Stimulated activated CD4-positive, alpha-beta T cell treated with anti-CD3 and anti-CD28 coated beads, Interleukin-12 subunit alpha, Interleukin-12 subunit beta, amount 100 ng/mL, for 4 hours (primary cell): ENCODE measurements around the gene LDLRAD1.
"Not testable (repeated sequence)": the region's sequence is repeated elsewhere in the genome, so short reads cannot be mapped to it uniquely, and the experiment has no call there.

Experiments
- DNase-seq: peaks from one replicate; pipeline ENCODE4 v3.0.0-alpha.2; 2020

Gene LDLRAD1

GRCh38 chr1:54016343-54017282 is 1.4 kb downstream of the LDLRAD1 start:
- no peak for DNase-seq

- DNase-seq = no peak
Observed at GRCh38 chr1:54014009-54014629, 3.9 kb downstream of the LDLRAD1 start.

GRCh38 chr1:54013393-54014008 is 4.5 kb downstream of the LDLRAD1 start:
- no peak for DNase-seq

GRCh38 chr1:54012863-54013262 is 5.1 kb downstream of the LDLRAD1 start:
- DNase-seq = no peak

- DNase-seq = no peak
Observed at GRCh38 chr1:54012008-54012325, 6.0 kb downstream of the LDLRAD1 start.

DNA sequence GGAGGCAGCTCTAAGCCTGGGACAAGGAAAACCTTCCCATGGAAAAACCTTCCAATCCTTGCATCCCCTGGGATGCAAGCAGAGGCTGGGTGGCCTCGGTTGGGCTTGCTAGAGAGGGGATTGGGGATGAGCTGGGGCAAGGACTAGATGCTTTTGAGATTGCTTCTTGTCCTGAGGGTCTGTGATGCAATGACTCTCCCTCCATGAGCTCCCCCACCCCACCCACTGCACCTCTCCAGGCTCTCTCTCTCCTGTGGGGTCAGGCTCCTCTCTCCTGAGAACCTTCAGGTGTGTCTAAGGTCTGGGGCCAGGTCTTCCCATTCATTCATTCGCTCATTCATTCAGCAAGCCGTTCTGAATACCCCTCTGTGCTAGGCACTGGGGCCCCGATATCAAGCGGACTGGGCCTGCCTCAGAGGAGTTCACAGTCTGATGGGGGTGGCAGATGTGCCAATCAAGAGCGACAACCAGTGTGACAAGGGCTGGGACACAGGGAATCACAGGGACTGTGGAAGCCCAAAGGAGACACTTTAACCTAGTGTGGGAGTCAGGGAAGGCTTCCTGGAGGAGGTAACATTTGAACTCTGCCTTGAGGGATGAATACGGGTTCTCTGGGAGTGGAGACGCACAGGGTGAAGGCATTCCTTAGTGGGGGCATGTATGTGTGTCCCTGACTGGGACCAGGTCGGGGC is 6.5 kb downstream of the LDLRAD1 start:
- DNase-seq = no peak

GRCh38 chr1:54010415-54011117 is 7.4 kb downstream of the LDLRAD1 start:
- no peak for DNase-seq

GRCh38 chr1:54009406-54009805 is 8.6 kb downstream of the LDLRAD1 start:
- no peak for DNase-seq

GRCh38 chr1:54008876-54009275 is 9.1 kb downstream of the LDLRAD1 start:
- no peak for DNase-seq

DNA sequence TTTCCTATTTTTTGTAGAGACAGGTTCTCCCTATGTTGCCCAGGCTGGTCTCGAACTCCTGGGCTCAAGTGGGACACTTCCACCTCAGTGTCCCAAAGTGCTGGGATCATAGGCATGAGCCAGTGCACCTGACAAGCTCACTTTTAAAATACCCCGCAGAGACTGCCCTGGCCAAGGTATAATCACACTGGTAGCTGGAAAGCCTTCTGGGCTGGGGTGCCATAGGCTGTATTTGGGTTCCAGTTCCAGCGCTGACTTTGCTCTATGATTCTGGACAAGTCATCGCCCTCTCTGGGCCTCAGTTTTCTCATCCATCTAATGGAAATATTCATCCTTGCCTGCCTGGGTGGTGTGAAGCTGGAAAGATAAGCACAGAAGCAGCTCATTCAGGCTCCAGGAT is 10.4 kb downstream of the LDLRAD1 start:
- DNase-seq = no peak

- no peak for DNase-seq
Observed at GRCh38 chr1:54006508-54006907, 11.5 kb downstream of the LDLRAD1 start.

GRCh38 chr1:54004481-54005049 is 13.4 kb downstream of the LDLRAD1 start:
- no peak for DNase-seq

DNA sequence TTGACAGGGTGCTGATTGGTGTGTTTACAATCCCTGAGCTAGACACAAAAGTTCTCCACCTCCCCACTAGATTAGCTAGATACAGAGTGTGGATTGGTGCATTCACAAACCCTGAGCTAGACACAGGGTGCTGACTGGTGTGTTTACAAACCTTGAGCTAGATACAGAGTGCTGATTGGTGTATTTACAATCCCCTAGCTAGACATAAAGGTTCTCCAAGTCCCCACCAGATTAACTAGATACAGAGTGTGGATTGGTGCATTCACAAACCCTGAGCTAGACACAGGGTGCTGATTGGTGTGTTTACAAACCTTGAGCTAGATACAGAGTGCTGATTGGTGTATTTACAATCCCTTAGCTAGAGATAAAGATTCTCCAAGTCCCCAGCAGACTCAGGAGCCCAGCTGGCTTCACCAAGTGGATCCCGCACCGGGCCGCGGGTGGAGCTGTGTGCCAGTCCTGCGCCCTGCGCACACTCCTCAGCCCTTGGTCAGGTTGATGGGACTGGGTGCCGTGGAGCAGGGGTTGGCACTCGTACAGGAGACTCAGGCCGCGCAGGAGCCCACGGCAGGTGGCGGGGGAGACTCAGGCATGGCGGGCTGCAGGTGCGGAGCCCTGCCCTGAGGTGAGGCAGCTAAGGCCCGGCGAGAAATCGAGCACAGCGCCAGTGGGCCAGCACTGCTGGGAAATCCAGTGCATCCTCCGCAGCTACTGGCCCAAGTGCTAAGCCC is 14.1 kb downstream of the LDLRAD1 start:
- DNase-seq = not testable (repeated sequence)

DNA sequence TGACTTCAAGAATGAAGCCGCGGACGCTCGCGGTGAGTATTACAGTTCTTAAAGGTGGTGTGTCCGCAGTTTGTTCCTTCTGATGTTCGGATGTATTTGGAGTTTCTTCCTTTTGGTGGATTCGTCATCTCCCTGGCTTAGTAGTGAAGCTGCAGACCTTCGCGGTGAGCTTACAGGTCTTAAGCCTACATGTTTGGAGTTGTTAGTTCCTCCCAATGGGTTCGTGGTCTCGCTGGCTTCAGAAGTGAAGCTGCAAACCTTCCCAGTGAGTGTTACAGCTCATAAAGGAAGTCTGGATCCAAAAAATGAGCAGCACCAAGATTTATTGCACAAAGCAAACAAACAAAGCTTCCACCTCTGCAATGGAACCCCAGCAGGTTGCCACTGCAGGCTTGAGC is 14.7 kb downstream of the LDLRAD1 start:
- DNase-seq = no peak

GRCh38 chr1:54002544-54003248 is 15.3 kb downstream of the LDLRAD1 start:
- no peak for DNase-seq

DNA sequence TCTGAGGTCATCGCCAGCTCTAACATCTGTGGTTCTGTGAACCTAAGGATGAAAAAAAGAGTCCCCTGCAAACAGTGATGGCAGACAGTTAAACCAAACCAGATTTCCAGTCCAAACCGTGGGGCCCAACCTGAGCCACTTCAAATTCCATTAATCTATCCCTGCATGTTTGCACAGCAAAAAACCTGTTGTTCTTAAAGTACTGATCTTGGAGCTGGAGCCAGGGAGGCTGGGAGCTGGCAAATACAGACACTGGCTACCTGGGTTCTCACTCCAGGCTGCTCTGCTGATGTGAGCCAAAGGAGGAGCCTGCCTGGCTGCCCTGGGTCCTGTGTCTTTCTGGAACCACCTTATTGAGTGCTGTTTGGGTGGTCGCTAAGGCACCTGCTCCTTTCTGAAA is 16.4 kb downstream of the LDLRAD1 start:
- DNase-seq = no peak

DNA sequence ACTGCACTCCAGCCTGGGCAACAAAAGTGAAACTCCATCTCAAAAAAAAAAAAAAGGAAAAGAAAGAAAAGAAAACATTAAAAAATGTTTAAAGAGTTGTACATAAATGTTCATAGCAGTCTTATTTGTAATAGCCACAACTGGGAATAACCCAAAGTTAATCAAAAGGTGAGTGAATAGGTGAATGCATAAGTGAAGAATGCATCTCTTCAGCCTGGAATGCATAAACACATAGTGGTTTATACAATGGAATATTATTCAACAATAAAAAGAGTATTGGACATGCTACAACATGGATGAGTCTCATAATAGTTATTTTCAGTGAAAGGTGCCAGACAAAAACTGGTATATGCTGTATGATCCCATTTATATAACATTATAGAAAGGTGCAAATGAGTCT is 18.1 kb downstream of the LDLRAD1 start:
- no peak for DNase-seq

DNA sequence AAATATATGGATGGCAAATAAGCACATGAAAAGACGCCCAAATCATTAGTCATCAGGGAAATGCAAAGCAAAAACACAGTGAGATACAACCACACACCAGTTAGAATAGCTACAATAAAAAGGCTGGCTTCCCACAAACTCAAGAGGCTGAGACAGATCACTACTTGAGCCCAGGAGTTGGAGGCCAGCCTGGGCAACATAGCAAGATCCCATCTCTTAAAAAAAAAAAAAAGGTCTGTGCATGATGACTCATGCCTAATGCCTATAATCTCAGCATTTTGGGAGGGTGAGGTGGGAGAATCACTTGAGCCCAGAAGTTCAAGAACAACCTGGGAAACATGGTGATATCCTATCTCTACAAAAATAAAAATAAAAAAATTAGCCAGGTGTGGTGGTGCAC is 19.8 kb downstream of the LDLRAD1 start:
- no peak for DNase-seq

DNA sequence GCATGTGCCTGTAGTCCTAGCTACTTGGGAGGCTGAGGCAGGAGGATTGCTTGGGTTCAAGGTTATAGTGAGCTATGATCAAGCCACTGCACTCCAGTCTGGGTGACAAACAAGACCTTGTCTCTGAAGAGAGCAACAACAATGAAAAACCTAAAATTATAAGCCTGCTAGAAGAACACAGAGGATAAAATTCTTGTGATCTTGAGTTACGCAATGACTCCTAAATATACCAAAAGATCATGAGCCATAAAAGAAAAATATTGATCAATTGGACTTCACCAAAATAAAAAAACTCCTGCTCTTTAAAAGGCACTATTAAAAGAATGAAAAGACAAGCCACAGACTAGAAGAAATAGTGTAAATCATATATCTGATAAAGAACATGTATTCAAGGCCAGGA is 22.3 kb downstream of the LDLRAD1 start:
- DNase-seq = no peak

- DNase-seq = not testable (repeated sequence)
Observed at GRCh38 chr1:53994516-53994915, 23.5 kb downstream of the LDLRAD1 start.
